Rectal smooth muscle tissue (tissue), 1 donor: Measurements from ENCODE around the gene ERVW-1.
"Not testable (repeated sequence)": the region's sequence is repeated elsewhere in the genome, so short reads cannot be mapped to it uniquely, and the experiment has no call there.

Experiments used
- H3K27ac ChIP-seq: one replicate; pipeline ENCODE4 v1.7.0; 2013; ENCODE audit warnings: low read depth, low read length, inconsistent platforms
- H3K27me3 ChIP-seq: one replicate; pipeline ENCODE4 v1.7.0; 2013; ENCODE audit warnings: low read length; ENCODE audit not compliant: control insufficient read depth, insufficient read depth
- H3K36me3 ChIP-seq: one replicate; pipeline ENCODE4 v1.7.0; 2013; ENCODE audit warnings: low read length; ENCODE audit not compliant: control insufficient read depth, insufficient read depth
- H3K4me1 ChIP-seq: one replicate; pipeline ENCODE4 v1.7.0; 2013; ENCODE audit warnings: low read length; ENCODE audit not compliant: control insufficient read depth, insufficient read depth
- H3K4me3 ChIP-seq: one replicate; pipeline ENCODE4 v1.7.0; 2013; ENCODE audit warnings: low read length
- H3K9ac ChIP-seq: one replicate; pipeline ENCODE4 v1.7.0; 2013; ENCODE audit warnings: low read length

ERVW-1 gene

GRCh38 chr7:92464515-92464914, 13.2 kb downstream of the ERVW-1 start:
- no peak overlapping the region for H3K9ac ChIP-seq
- H3K27ac ChIP-seq, result no peak overlapping the region
- H3K4me1 ChIP-seq, result no peaks in the 10 kb centered on the region
- no peaks in the 10 kb centered on the region for H3K27me3 ChIP-seq
- H3K4me3 ChIP-seq, result no peak overlapping the region
- H3K36me3 ChIP-seq, result no peaks in the 10 kb centered on the region

- no peaks in the 10 kb centered on the region for H3K27me3 ChIP-seq
These were observed 15.2 kb downstream of the ERVW-1 start for GRCh38 chr7:92462560-92462959.

GRCh38 chr7:92461027-92462003, 16.4 kb downstream of the ERVW-1 start:
- no peaks in the 10 kb centered on the region for H3K27me3 ChIP-seq
- H3K36me3 ChIP-seq, result peaks cover 2% of the 10 kb centered on the region
- H3K9ac ChIP-seq, result no peak overlapping the region
- no peak overlapping the region for H3K4me3 ChIP-seq
- H3K27ac ChIP-seq, result no peak overlapping the region
- no peaks in the 10 kb centered on the region for H3K4me1 ChIP-seq

More at GRCh38 chr7:92462560-92462959, 15.2 kb downstream of the ERVW-1 start:
- no peaks in the 10 kb centered on the region for H3K36me3 ChIP-seq
- no peak overlapping the region for H3K27ac ChIP-seq
- no peak overlapping the region for H3K9ac ChIP-seq
- H3K4me3 ChIP-seq, result no peak overlapping the region
- H3K4me1 ChIP-seq, result no peaks in the 10 kb centered on the region

GRCh38 chr7:92460510-92460909, 17.2 kb downstream of the ERVW-1 start:
- no peak overlapping the region for H3K4me3 ChIP-seq
- H3K4me1 ChIP-seq, result no peaks in the 10 kb centered on the region
- H3K9ac ChIP-seq, result no peak overlapping the region
- no peak overlapping the region for H3K27ac ChIP-seq
- H3K36me3 ChIP-seq, result peaks cover 9% of the 10 kb centered on the region
- H3K27me3 ChIP-seq, result no peaks in the 10 kb centered on the region

- peaks cover 12% of the 10 kb centered on the region for H3K36me3 ChIP-seq
- H3K27ac ChIP-seq, result no peak overlapping the region
- H3K27me3 ChIP-seq, result no peaks in the 10 kb centered on the region
- no peaks in the 10 kb centered on the region for H3K4me1 ChIP-seq
- H3K4me3 ChIP-seq, result no peak overlapping the region
- H3K9ac ChIP-seq, result no peak overlapping the region
These were observed 17.6 kb downstream of the ERVW-1 start for GRCh38 chr7:92460109-92460508.

- Histone ChIP-seq H3K27me3 (no peaks in the 10 kb centered on the region), H3K9ac (no peak overlapping the region), H3K4me3 (no peak overlapping the region), H3K4me1 (no peaks in the 10 kb centered on the region), H3K36me3 (peaks cover 32% of the 10 kb centered on the region), H3K27ac (no peak overlapping the region)
These were observed 21.5 kb downstream of the ERVW-1 start for GRCh38 chr7:92456236-92456635.

GRCh38 chr7:92451645-92452044, 26.1 kb downstream of the ERVW-1 start:
- Histone ChIP-seq H3K27me3 (no peaks in the 10 kb centered on the region), H3K27ac (no peak overlapping the region), H3K36me3 (peaks cover 41% of the 10 kb centered on the region)

GRCh38 chr7:92448205-92448747, 29.5 kb downstream of the ERVW-1 start:
- peak overlapping the region; percentile 88 for H3K4me3 ChIP-seq
- H3K9ac ChIP-seq, result peak overlapping the region; percentile 57
- peaks cover 3% of the 10 kb centered on the region for H3K4me1 ChIP-seq
- H3K27ac ChIP-seq, result peak overlapping the region; percentile 88
- H3K27me3 ChIP-seq, result no peaks in the 10 kb centered on the region
- H3K36me3 ChIP-seq, result peaks cover 23% of the 10 kb centered on the region

More at GRCh38 chr7:92451645-92452044, 26.1 kb downstream of the ERVW-1 start:
- Histone ChIP-seq H3K4me3 (no peak overlapping the region), H3K4me1 (peaks cover 3% of the 10 kb centered on the region), H3K9ac (no peak overlapping the region)

GRCh38 chr7:92447345-92448204, 30.2 kb downstream of the ERVW-1 start, which contains the start of gene GATAD1:
Gene GATAD1, plus strand, starts transcription at chr7:92447482. Its CDS starts 248 bp downstream, at chr7:92447730.
- Histone ChIP-seq H3K27ac (peak within 1 kb of the TSS; percentile 88), H3K9ac (peak within 1 kb of the TSS; percentile 88), H3K36me3 (peaks cover 20% of the 10 kb centered on the region), H3K4me1 (peaks cover 3% of the 10 kb centered on the region), H3K4me3 (peak within 1 kb of the TSS; percentile 88), H3K27me3 (no peaks in the 10 kb centered on the region)

GRCh38 chr7:92446869-92447344, 30.8 kb downstream of the ERVW-1 start:
- H3K36me3 ChIP-seq, result peaks cover 14% of the 10 kb centered on the region
- H3K4me1 ChIP-seq, result peaks cover 3% of the 10 kb centered on the region
- peak overlapping the region; percentile 33 for H3K4me3 ChIP-seq
- H3K27ac ChIP-seq, result peak overlapping the region; percentile 88
- no peaks in the 10 kb centered on the region for H3K27me3 ChIP-seq
- H3K9ac ChIP-seq, result no peak overlapping the region

GRCh38 chr7:92442720-92443119, 35.0 kb downstream of the ERVW-1 start:
- not testable (repeated sequence) for H3K36me3 ChIP-seq, H3K4me3 ChIP-seq, H3K9ac ChIP-seq, H3K27me3 ChIP-seq, H3K4me1 ChIP-seq, H3K27ac ChIP-seq

- Histone ChIP-seq H3K9ac (no peak overlapping the region), H3K27ac (no peak overlapping the region), H3K36me3 (no peaks in the 10 kb centered on the region), H3K27me3 (no peaks in the 10 kb centered on the region), H3K4me1 (no peaks in the 10 kb centered on the region), H3K4me3 (no peak overlapping the region)
These were observed 39.7 kb downstream of the ERVW-1 start for GRCh38 chr7:92437956-92438491.
